ENCODE data around the gene RP9. TPM values are rescaled to one million over a fixed set of nuclear protein-coding genes. Genes with fewer than 3 reads are reported as not detected.

The RP9 gene
- total and polyA plus RNA-seq, 9 of the 15 experiments (the other 6 are each of a cell fraction or from before 2014, with no cell fraction given): 10.7 to 44.8 (median 33.4) TPM

GRCh38 chr7:33062023-33062781 is 47.0 kb downstream of the RP9 start, which contains the start of gene NT5C3A (continued):
- TF ChIP-seq ZNF277 (CRISPR knock-in tag; IDR thresholded peaks at IDR 0.05; ENCODE audit: borderline replicate concordance): no peak
- TF ChIP-seq CHD1 (IDR thresholded peaks at IDR 0.05; ENCODE audit: low read length): peak; percentile 65
- no peak for TF ChIP-seq POLR3G (IDR thresholded peaks at IDR 0.05; ENCODE audit: extremely low read depth, insufficient read length, insufficient replicate concordance)
- TF ChIP-seq AFF1 (IDR thresholded peaks at IDR 0.05; ENCODE audit: low read depth in 1 of 2, partially characterized antibody in 2 of 2): no peak
- TF ChIP-seq HOMEZ (CRISPR knock-in tag; IDR thresholded peaks at IDR 0.05): no peak
- TF ChIP-seq ZNF408 (CRISPR knock-in tag; IDR thresholded peaks at IDR 0.05; ENCODE audit: low read depth): no peak
- peak in 1 of 2 experiments; percentile 72; a peak in 1 of 4 replicates for TF ChIP-seq HDAC1 (IDR thresholded peaks at IDR 0.05)
- no peak for TF ChIP-seq SFPQ (IDR thresholded peaks at IDR 0.05; ENCODE audit: low read depth, low read length)
- TF ChIP-seq CSDE1 (IDR thresholded peaks at IDR 0.05): no peak
- TF ChIP-seq MYBL2 (IDR thresholded peaks at IDR 0.05; ENCODE audit: low read depth): no peak
- no peak for TF ChIP-seq MYBL2 (CRISPR knock-in tag; IDR thresholded peaks at IDR 0.05; ENCODE audit: borderline replicate concordance)
- TF ChIP-seq ZNF507 (tag; conservative IDR thresholded peaks at IDR 0.05): no peak
- no peak for TF ChIP-seq EWSR1 (IDR thresholded peaks at IDR 0.05; ENCODE audit: borderline replicate concordance, low read depth, partially characterized antibody)
- TF ChIP-seq KLF10 (CRISPR knock-in tag; IDR thresholded peaks at IDR 0.05): no peak
- TF ChIP-seq RCOR1 (IDR thresholded peaks at IDR 0.05; ENCODE audit: borderline replicate concordance in 1 of 2, low read depth in 2 of 2, low read length in 2 of 2): peak in 1 of 2 experiments; percentile 37; a peak in 1 of 4 replicates
- no peak for TF ChIP-seq FOXM1 (IDR thresholded peaks at IDR 0.05; ENCODE audit: low read depth)
- no peak; the same call in 1 of the 2 replicates for TF ChIP-seq FOXM1 (CRISPR knock-in tag; IDR thresholded peaks at IDR 0.05; ENCODE audit: low read depth)
- no peak for TF ChIP-seq TGIF2 (CRISPR knock-in tag; IDR thresholded peaks at IDR 0.05)
- TF ChIP-seq GATAD2A (IDR thresholded peaks at IDR 0.05): peak; percentile 62; the same call in 1 of the 2 replicates
